Activated CD8-positive, alpha-beta memory T cell treated with anti-CD3 and anti-CD28 coated beads for 1 hour (primary cell): ENCODE measurements around the gene KLHL21.
"Not testable (repeated sequence)": the region's sequence is repeated elsewhere in the genome, so short reads cannot be mapped to it uniquely, and the experiment has no call there.

Experiments
- DNase-seq, 2 donors: peaks; one replicate each; pipeline ENCODE4 v3.0.0-alpha.2; 2020; ENCODE audit warnings: low read depth in 1 of 2; ENCODE audit errors: extremely low read depth in 1 of 2

KLHL21 gene, protein sequence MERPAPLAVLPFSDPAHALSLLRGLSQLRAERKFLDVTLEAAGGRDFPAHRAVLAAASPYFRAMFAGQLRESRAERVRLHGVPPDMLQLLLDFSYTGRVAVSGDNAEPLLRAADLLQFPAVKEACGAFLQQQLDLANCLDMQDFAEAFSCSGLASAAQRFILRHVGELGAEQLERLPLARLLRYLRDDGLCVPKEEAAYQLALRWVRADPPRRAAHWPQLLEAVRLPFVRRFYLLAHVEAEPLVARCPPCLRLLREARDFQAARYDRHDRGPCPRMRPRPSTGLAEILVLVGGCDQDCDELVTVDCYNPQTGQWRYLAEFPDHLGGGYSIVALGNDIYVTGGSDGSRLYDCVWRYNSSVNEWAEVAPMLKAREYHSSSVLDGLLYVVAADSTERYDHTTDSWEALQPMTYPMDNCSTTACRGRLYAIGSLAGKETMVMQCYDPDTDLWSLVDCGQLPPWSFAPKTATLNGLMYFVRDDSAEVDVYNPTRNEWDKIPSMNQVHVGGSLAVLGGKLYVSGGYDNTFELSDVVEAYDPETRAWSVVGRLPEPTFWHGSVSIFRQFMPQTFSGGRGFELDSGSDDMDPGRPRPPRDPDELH

DNA sequence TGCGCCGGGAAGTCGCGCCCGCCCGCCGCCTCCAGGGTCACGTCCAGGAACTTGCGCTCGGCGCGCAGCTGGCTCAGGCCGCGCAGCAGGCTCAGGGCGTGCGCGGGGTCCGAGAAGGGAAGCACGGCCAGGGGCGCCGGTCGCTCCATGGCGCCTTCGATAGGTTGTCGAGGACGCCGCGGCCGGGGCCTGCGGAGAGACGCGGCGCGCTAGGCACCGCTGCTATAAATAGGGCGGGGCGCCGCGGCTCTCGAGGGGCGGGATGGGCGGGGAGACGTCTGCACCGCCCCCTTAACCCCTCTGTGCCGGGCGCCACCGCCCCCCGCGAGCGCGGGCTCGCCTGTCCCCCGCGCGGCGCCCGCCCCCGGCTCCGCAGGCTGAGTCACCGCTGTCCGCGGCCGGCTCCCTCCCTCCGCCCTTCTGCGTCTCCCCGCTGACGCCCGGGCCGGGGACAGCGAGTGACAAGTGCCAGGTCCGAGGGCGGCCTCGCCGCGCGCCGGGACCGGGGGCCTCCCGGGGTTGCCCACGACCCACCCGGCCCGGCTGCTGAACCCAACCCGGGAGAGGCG, at the start of gene KLHL21:
Gene KLHL21 (minus strand): TSS at position 201 of the 569 bp plus-strand sequence. CDS start 52 bp downstream, at position 149.
- peak; percentile 58 to 80 for DNase-seq

DNA sequence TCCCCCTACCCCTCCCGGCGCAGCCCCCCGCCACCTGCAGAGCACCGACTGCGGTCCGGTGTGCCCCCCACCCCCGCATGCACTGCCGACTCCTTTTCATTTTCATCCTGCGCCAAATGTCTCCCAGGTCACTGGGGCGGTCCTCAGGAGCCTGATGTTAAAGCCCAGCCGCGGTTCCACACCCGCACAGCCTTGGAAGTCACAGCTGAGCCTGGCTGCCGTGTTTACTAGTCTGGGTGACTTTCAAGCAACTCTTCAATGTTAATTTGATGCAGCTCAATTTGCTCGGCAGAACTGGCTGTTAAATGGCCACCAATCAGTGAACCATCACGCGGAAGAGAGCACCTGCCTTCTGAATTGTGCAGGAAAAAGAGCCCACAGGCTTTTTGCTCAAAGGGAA, 49.2 kb upstream of the KLHL21 start:
- DNase-seq = no peak

DNA sequence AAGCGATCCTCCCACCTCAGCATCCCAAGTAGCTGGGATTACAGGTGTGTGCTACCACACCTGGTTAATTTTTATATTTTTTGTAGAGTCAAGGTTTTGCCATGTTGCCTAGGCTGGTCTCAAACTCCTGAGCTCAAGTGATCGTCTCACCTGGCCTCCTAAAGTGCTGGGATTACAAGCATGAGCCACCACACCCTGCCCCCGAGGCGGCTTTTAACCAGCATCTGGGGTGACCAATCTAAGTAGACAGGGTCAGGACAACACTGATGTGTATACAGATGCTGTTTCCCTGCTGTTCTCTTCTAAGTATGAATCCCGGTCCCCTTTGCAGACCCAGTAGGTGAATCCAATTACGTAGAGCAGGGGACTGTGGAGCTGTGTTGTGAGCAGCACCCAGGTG, 45.9 kb upstream of the KLHL21 start:
- no peak for DNase-seq

DNA sequence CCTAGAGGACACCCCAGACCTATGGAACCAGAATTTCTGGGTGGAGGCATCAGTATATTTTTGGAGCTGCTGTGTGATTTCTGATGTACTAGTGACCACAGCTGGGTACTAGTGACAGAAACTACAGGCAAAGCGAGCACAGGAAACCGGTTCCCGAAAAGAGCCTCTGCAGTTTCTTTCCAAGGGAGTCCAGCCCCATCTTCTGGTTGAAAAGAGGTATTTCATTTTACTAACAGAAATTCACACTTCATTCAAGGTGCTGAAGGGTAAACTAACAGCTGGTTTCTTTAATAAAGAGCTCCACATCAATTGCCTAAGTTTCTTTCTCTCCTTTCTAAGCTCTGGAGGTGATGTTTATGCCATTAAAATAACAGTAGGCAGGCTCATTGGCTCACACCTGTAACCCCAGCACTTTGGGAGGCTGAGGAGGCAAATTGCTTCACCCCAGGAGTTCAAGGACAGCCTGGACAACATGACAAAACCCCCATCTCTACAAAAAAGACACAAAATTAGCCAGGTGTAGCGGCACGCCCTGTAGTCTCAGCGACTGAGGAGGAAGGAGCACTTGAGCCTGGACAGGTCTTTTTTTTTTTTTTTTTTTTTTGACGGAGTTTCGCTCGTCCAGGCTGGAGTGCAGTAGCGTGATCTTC, 44.0 kb upstream of the KLHL21 start:
- no peak for DNase-seq

DNA sequence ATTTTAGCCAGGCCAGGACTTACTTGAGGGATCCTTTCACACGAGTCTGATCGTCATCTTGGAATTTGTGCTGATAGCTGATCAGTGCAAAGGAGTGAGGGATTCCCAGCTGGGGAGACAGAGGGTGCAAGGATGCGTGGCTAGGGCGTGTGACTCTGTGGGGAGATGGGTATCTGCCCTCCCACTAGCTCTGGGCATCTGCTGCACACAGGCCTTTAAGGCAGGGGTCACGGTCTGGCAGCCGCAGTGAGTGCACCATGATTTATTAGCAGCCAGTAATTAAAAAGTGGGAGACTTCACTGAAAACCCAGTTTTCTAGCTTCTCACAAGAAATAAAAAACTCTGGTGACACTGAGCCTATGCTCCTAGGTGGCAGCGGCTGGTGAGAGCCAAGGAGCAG, 42.3 kb upstream of the KLHL21 start:
- DNase-seq = no peak

DNA sequence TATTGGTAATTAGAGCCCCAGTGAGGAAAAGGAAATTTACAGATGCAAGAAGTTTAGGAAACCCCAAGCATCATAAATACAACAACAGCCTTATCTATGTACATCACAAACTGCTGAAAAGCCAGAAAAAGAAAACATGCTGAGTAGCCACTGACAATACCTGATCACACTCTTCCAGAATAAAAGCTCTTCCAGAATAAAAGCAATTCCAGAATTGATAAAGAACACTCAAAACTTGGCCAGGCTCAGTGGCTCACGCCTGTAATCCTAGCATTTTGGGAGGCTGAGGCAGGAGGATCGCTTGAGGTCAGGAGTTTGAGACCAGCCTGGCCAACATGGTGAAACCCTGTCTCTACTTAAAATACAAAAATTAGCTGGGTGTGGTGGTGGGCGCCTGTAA, 38.2 kb upstream of the KLHL21 start:
- not testable (repeated sequence) for DNase-seq

DNA sequence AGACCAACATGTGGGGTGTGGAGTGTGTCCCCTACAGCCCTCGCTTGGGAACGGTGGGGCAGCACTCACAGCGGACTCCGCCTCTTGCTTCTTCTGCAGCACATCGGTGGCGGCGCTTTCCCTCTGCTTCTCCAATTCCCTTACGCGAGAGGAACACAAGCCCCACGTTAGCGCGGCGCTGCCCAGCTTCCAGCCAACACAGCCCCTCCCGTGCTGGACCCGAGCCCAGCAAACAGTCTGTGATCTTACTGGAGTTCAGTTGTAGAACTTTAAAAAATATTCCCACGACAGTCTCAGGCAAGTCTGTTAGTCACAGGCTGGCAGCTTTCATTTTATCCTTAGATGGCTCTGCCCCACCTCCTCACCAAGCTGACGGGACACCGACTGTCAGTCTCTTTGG, 35.6 kb upstream of the KLHL21 start:
- no peak for DNase-seq

DNA sequence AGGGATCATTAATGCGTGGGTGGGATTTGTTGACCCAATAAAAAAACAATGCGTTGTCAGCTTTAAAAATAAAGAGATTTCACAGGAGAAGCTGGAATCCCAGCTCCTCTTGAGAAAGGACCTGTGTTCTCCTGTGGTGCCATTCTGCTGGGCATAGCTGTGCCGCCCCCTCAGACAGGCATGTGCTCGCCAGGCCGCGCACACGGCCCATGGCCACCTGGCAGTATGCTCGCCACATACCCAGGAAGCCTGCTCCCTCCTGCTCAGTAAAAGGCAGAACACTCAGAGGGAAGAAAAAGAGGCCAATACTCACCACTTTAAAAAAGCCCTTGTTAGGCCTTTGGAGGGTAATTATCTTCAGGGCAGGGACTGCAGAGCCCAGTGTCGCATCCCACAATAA, 35.1 kb upstream of the KLHL21 start:
- DNase-seq = no peak

DNA sequence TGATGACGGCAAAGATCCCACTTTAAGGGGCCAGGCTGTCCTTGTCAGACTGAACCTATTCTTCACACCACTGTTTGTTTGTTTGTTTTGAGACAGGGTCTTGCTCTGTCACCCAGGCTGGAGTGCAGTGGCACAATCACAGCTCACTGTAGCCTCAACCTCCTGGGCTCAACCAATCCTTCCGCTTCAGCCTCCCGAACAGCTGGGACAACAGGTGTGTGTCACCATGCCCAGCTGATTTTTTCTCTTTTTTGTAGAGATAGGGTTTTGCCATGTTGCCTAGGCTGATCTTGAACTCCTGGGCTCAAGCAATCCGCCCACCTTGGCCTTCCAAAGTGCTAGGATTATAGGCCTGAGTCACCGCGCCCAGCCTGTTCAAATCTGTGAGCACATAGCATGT, 34.1 kb upstream of the KLHL21 start:
- not testable (repeated sequence) for DNase-seq

DNA sequence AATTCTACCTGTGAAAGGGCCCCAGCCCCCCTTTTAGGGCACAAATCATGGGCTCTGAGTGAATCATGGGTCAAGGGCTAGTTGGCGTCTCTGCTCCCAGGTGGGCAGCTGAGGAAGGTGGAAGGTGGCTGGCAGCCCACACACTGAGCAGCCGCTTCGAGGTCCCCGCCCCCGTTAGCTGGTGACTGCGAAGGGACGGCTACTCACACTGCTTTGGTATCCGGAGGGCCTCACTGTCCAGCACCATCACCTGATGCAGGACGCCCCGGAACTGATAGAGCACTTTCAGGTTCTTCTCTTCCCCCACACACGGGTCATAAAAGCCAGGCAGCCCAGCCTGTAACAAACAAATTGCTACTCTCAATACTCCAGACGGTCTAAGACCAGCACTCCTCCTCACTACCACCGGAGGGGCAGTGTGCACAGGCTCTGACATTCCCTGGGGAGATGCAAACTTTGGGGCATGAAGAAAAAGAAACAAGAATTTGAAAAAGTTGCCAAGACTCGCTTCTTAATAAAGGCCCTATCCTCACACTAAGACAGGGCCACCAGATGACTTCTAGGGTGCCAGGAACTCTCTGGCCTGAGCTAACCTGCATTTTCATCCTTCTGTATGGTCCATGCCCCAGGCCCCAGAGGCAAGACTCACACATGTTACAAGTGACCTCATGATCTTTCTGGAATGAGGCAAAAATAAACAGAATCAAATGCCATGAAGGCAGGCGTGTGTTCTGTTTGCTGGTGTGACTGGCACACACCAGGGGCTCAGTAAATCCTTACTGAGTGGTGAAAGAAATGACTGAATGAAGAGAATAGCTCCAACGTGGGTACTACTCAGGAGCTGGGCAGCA, 33.5 kb upstream of the KLHL21 start:
- no peak for DNase-seq

DNA sequence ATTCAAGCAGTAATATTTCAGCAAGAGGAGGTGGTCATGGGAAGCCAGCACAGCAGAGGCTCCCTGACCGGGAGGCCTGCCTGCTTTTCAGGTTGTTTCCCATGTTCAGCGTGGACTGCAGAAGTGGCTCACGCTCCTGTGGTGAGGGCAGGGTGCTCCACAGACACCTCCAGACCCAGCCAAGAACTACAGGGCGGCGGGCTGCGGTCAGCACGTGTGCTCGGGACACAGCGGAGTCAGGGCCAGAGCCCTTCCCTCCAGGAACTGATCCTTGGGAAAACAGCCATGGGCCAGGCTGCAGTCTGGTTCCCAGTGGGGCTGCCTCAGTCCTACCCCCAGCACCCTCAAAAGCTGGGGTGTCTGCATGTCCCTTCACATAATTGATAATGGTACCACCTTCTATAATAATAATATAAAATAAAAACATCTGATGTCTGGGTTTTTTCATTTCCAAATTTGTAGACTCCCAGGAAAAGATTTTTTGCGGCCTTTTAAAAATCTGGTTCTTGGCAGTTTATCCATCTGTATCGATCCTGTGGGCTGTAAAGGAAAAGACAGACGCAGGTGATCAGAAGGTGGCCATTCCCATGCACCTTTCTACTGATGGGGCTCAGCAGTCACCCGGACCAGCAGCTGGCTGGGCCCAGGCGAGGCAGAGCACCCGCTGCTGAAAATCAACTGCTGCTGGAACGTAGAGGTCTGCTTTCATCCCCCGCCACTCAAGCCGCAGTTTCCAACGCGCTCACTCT, 32.7 kb upstream of the KLHL21 start:
- no peak for DNase-seq

DNA sequence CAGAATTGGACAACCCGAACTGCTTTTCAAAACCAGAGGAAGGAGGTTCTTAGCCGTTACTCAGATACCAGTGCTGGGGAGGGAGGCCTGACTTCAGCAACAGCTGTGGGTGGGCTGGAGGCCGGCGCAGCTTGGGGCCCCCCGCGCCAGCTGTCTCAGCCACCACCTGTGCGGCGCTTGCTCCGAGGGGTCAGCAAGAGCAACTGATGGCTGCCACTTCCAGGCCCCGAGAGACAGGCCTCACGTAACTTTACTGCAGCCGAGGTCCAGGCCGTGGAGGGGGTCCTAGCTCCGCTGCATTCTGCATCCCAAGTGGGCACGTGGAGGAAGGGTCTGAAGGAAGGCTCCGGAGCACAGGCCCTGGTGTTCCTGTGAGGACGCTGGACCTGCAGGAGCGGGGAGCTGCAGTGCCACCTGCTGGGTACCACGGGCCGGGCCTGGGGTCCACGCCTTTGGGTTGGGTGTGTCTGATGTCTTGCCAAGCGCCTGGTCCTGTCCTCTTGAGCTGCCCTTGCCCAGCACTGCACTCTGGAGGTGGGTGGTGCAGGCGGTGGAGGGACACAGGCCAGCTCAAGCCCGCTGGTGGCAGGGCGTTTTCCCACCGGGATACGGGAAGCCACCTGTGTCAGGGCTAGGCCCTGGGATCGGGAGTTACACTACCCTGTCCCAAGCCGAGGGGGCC, 31.8 kb upstream of the KLHL21 start:
- peak in 1 of 2 donors; percentile 24 for DNase-seq

DNA sequence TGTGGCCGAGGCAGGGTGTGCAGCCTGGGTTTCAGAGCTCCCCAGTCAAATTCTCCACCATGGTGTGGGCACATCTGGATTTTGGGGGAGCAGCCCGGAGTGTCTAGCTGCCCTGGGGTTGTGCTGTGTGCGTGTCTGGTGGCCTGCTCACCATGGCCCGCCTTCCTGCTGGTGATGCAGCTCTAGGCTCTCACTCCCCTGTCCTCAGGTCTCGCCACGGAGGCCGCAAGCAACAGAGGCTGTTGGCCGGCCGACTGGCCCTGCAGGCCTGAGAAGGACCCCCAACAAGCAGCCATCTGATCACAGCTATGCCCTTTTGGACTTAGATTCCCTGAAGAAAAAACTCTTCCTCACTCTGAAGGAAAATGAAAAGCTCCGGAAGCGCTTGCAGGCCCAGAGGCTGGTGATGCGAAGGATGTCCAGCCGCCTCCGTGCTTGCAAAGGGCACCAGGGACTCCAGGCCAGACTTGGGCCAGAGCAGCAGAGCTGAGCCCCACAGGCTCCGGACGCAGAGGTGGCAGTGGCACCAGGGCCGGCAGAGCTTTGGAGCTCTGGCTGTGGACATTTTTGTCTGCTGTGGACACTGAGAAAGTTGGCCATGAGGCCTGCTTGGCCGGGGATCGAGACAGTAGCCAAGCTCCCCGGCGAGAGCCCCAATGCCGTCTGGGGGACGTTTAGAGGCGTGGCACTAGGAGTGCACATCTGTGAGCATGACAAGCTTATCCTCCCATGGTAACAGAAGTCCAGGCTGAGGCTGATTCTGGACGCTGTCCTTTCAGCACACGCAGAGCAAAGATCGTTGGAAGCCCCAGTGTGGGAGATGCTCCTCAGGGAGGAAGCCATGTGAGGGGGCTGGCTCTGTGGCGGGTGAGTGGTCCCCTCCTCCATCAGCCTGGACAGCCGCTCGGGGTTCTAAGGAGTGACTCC, 30.2 kb upstream of the KLHL21 start:
- DNase-seq = no peak

DNA sequence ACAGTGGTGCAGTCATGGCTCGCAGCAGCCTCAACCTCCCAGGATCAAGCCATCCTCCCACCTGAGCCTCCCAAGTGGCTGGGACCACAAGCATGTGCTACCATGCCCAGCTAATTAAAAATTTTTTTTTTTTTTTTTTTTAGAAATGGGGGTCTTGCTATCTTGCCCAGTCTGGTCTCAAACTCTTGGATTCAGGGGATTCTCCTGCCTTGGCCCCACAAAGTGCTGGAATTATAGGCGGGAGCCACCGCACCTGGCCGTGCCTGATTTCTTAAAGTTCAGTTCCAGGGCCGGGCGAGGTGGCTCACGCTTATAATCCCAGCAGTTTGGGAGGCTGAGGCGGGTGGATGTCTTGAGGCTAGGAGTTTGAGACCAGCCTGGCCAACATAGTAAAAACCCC, 28.4 kb upstream of the KLHL21 start:
- DNase-seq = no peak

DNA sequence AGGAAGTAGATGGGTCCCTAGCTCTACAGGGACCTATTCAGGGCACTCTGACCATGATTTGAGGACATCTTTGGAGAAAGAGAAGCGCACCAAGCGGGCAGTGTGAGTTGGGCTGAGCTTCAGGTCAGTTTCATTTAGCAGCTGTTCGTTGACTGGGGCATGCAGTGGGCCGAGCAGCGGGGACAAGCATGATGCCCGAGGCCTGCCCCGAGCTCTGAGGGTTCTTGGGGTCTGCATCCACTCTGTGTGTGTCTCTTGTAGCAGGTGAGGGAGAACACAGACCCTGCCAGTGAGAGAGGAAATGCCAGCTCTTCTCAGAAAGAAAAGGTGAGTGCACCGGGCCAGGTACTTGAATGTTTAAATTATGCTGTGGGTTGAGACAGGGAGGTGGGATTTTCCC, 27.4 kb upstream of the KLHL21 start:
- DNase-seq = no peak

DNA sequence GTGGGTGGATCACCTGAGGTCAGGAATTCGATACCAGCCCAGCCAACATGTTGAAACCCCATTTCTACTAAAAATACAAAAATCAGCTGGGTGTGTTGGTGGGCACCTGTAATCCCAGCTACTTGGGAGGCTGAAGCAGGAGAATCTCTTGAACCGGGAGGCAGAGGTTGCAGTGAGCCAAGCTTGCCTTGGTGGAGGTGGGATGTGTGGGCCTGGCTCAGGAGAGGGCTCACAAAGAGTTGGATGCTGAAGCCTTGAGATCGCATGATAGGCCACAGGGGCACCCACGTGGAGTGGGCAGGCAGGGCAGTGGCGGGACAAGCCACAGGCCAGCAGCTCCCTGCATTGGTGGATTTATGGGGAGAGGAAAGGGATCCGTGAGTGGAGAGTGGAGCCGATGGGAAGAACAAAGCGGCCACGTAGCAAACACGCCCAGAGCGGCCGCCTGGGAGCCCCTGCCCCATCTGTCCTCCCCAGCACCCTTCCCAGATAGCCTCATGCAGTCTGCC, 26.4 kb upstream of the KLHL21 start:
- no peak for DNase-seq

DNA sequence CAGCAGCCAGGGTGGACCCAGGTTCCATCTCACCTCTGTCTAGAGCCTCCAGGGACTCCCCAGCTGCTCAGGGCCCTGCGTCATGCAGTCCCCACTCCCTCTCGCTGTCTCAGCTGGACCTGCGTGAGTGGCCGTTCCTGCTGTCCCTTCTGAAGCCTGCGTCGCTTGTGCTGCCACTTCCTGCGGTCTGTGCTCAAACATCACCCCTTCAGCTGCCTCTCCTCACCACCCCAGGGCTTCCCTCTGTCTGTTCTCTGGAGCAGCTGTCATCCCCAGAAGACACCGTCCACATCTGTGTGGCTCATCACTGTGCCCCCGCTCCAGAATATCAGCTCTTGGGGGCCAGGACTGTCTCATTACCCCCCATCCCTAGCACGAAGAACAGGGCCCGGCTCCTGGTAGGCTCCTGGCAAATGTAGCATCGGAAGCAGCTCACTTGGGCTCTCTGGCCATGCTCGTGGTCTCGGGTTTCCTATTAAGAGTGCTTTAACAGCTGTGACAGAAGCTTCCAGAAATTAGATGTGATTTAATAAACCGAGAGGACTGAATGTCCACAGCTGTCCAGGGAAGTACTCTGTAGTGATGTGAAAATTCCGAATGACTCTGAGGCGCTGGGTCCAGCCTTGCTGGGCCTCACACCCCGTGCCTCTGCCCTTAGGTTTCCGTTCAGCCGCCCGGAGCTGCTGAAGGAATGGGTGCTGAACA, 25.3 kb upstream of the KLHL21 start:
- DNase-seq = no peak

DNA sequence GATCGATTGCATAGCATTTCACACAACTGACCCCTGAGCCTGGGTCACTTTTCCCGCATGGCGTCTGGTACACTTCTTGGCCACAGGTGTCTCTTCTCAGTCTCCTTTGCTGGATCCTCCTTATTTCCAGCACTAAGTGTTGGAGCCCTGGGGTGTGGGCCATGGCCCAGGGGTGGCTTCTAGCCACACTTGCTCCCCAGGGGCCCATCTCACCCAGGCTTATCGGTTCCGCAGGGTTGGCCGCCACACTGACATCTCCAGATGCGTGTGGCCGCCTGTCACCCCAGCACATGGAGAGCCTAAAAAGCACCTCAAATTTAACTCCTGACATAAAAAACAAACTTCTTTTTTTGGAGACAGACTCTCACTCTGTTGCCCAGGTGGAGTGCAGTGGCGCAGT, 24.4 kb upstream of the KLHL21 start:
- DNase-seq = no peak
